Measurements from ENCODE around the gene DOCK8. TPM values are rescaled to one million over a fixed set of nuclear protein-coding genes. Genes with fewer than 3 reads are reported as not detected.

DOCK8 gene
- polyA plus RNA-seq, 2 of the 4 experiments (the other 2 are of a cell fraction): 0.27 to 0.68 TPM

- TF ChIP-seq CTCF (IDR thresholded peaks at IDR 0.05) (no peak), ATOH8 (CRISPR knock-in tag; IDR thresholded peaks at IDR 0.05; ENCODE audit: low read depth) (no peak), NPAS2 (CRISPR knock-in tag; IDR thresholded peaks at IDR 0.05; ENCODE audit: borderline replicate concordance) (no peak), ZNF302 (CRISPR knock-in tag; IDR thresholded peaks at IDR 0.05) (no peak), MAX (IDR thresholded peaks at IDR 0.05) (no peak), HEYL (CRISPR knock-in tag; IDR thresholded peaks at IDR 0.05) (no peak), FOXS1 (CRISPR knock-in tag; IDR thresholded peaks at IDR 0.05) (no peak), ZSCAN20 (CRISPR knock-in tag; IDR thresholded peaks at IDR 0.05) (no peak), HMGXB4 (CRISPR knock-in tag; IDR thresholded peaks at IDR 0.05; ENCODE audit: borderline replicate concordance) (no peak), POLR2A (IDR thresholded peaks at IDR 0.05; ENCODE audit: low read length) (no peak), HOXB13 (CRISPR knock-in tag; IDR thresholded peaks at IDR 0.05; ENCODE audit: low read depth) (no peak), ESRRA (IDR thresholded peaks at IDR 0.05; ENCODE audit: borderline replicate concordance, low read length) (no peak; the same call in 1 of the 2 replicates), NR3C1 (IDR thresholded peaks at IDR 0.05) (no peak), TP53 (CRISPR knock-in tag; IDR thresholded peaks at IDR 0.05) (no peak), RNF2 (IDR thresholded peaks at IDR 0.05; ENCODE audit: borderline replicate concordance, low read depth) (no peak), ZC3H11A (IDR thresholded peaks at IDR 0.05) (no peak), MAFK (IDR thresholded peaks at IDR 0.05; ENCODE audit: partially characterized antibody) (no peak), FOSL2 (IDR thresholded peaks at IDR 0.05) (no peak), FOSL2 (CRISPR knock-in tag; IDR thresholded peaks at IDR 0.05) (peak; percentile 88), HOXA7 (CRISPR knock-in tag; IDR thresholded peaks at IDR 0.05) (no peak)
Measured at GRCh38 chr9:486156-486555, 271.5 kb downstream of the DOCK8 start (continued).

GRCh38 chr9:487429-487828, 272.8 kb downstream of the DOCK8 start:
- Histone ChIP-seq H3K9me3 (no peaks in the 10 kb centered on the region), H3K4me3 (no peak overlapping the region), H3K4me1 (peaks cover 56% of the 10 kb centered on the region), H3K27ac (no peak overlapping the region; a peak in 2 of 6 replicates), H3K4me2 (no peak overlapping the region; the same call in 2 of the 3 replicates)
- ATAC-seq (no peak), FAIRE-seq (no peak), DNase-seq (ENCODE audit: low read depth in 1 of 2, low spot score in 1 of 2) (no peak)
- CTCF ChIA-PET: interaction anchor here (0.9 to 1.3 kb wide), 3 partner anchors 9 to 16 kb away, joined by 3 read pairs; no protein-coding TSS in a partner anchor
- TF ChIP-seq ESRRA (IDR thresholded peaks at IDR 0.05; ENCODE audit: borderline replicate concordance, low read length) (no peak), HOXA7 (CRISPR knock-in tag; IDR thresholded peaks at IDR 0.05) (no peak), FOSL2 (IDR thresholded peaks at IDR 0.05) (no peak), FOSL2 (CRISPR knock-in tag; IDR thresholded peaks at IDR 0.05) (peak; percentile 67)
- POLR2A ChIA-PET: no interaction called here
- WGBS (ENCODE audit: missing lambda C conversion rate): 93% methylated on average over 2 of the region's 2 CpGs

- POLR2A ChIA-PET: no interaction called here
- TF ChIP-seq RCOR1 (IDR thresholded peaks at IDR 0.05; ENCODE audit: low read depth, low read length): no peak
- TF ChIP-seq FOSL2 (IDR thresholded peaks at IDR 0.05): no peak
- peak; percentile 82 for TF ChIP-seq FOSL2 (CRISPR knock-in tag; IDR thresholded peaks at IDR 0.05)
- no peak for TF ChIP-seq ZFP36 (IDR thresholded peaks at IDR 0.05; ENCODE audit: borderline replicate concordance, partially characterized antibody)
- no peak for TF ChIP-seq TFCP2L1 (CRISPR knock-in tag; IDR thresholded peaks at IDR 0.05)
- peak; percentile 30; the same call in 1 of the 2 replicates for TF ChIP-seq GATA3 (IDR thresholded peaks at IDR 0.05; ENCODE audit: borderline replicate concordance)
- TF ChIP-seq POLR2AphosphoS2 (conservative IDR thresholded peaks at IDR 0.05; ENCODE audit: low read length): no peak
- no peak for TF ChIP-seq ELK1 (IDR thresholded peaks at IDR 0.05; ENCODE audit: low read depth, low read length)
- no peak for TF ChIP-seq EP300 (IDR thresholded peaks at IDR 0.05)
- TF ChIP-seq MAFK (IDR thresholded peaks at IDR 0.05; ENCODE audit: partially characterized antibody): no peak
- TF ChIP-seq RFX5 (IDR thresholded peaks at IDR 0.05): no peak
- no peak for TF ChIP-seq CBX8 (IDR thresholded peaks at IDR 0.05)
- no peak for TF ChIP-seq CBX2 (IDR thresholded peaks at IDR 0.05; ENCODE audit: borderline replicate concordance, low read depth)
- no peak for TF ChIP-seq NR3C1 (IDR thresholded peaks at IDR 0.05)
- no peak for TF ChIP-seq NFE2L2 (conservative IDR thresholded peaks at IDR 0.05; ENCODE audit: low read length)
- TF ChIP-seq CEBPB (IDR thresholded peaks at IDR 0.05): no peak
- no peaks in the 10 kb centered on the region for H3K9me3 ChIP-seq
- WGBS (ENCODE audit: missing lambda C conversion rate): 5% methylated on average over 2 of the region's 2 CpGs
- peak overlapping the region; percentile 73 for H3K4me2 ChIP-seq
- DNase-seq (ENCODE audit: low read depth in 1 of 2, low spot score in 1 of 2): no peak
- H3K27ac ChIP-seq: peak overlapping the region; percentile 43 to 57; a peak in 4 of 6 replicates
- H3K4me3 ChIP-seq: no peak overlapping the region
- FAIRE-seq: peak; percentile 23
- ATAC-seq: peak in 1 of 2 experiments; percentile 17; a peak in 2 of 6 replicates
- H3K4me1 ChIP-seq: peaks cover 56% of the 10 kb centered on the region
- CTCF ChIA-PET: interaction anchor here (1.0 to 2.1 kb wide), 2 partner anchors 12 to 15 kb away, joined by 3 to 6 read pairs; no protein-coding TSS in a partner anchor
Measured at GRCh38 chr9:488448-488847, 273.8 kb downstream of the DOCK8 start.
